Neural crest cell (in vitro differentiated cells): ENCODE measurements around the gene NDUFA3. TPM values are rescaled to one million over a fixed set of nuclear protein-coding genes. Genes with fewer than 3 reads are reported as not detected.

ENCODE experiments used
- DNase-seq: peaks from one replicate; pipeline ENCODE4 v3.0.0; 2021; ENCODE audit warnings: low read depth, mixed read lengths, low spot score
- H3K27ac Mint-ChIP-seq: one replicate; pipeline ENCODE4 v1.8.0; 2021; ENCODE audit warnings: mild to moderate bottlenecking, mixed read lengths; ENCODE audit not compliant: unreplicated experiment
- H3K27me3 Mint-ChIP-seq: 2 replicates; pipeline ENCODE4 v1.8.0; 2021; ENCODE audit warnings: low read depth, mild to moderate bottlenecking, mixed read lengths
- H3K36me3 Mint-ChIP-seq: 2 replicates; pipeline ENCODE4 v1.8.0; 2021; ENCODE audit warnings: low read depth, mild to moderate bottlenecking, mixed read lengths
- H3K4me1 Mint-ChIP-seq: 2 replicates; pipeline ENCODE4 v1.8.0; 2021; ENCODE audit warnings: mixed read lengths
- H3K4me3 Mint-ChIP-seq: one replicate; pipeline ENCODE4 v1.8.0; 2021; ENCODE audit warnings: mild to moderate bottlenecking, mixed read lengths
- H3K9me3 Mint-ChIP-seq: 2 replicates; pipeline ENCODE4 v1.8.0; 2021; ENCODE audit warnings: mixed read lengths
- CTCF ChIP-seq: fragments of 200-600 bp; sonication (generic); conservative IDR thresholded peaks from 2 replicates; pipeline ENCODE4 v1.5.0; 2021; ENCODE audit warnings: antibody characterized with exemption, mild to moderate bottlenecking
- total RNA-seq: library from RNA; stranded (reverse); gene quantifications from 2 replicates; pipeline ENCODE4 v1.2.1, GENCODE V29; 2021

The NDUFA3 gene
- total RNA-seq, 1 donor from 2014 or later = 131 TPM

GRCh38 chr19:54129617-54129996 lies 27.0 kb downstream of the NDUFA3 start:
- Mint-ChIP-seq H3K4me1 (no peaks in the 10 kb centered on the region), H3K27ac (no peak overlapping the region), H3K27me3 (peaks cover 5% of the 10 kb centered on the region), H3K4me3 (no peak overlapping the region), H3K9me3 (no peaks in the 10 kb centered on the region), H3K36me3 (no peaks in the 10 kb centered on the region)
- no peak for TF ChIP-seq CTCF
- no peak for DNase-seq

GRCh38 chr19:54133312-54133956 lies 30.8 kb downstream of the NDUFA3 start:
- Mint-ChIP-seq H3K27ac (no peak overlapping the region), H3K4me3 (no peak overlapping the region), H3K9me3 (no peaks in the 10 kb centered on the region), H3K36me3 (no peaks in the 10 kb centered on the region), H3K27me3 (peaks cover 14% of the 10 kb centered on the region), H3K4me1 (peaks cover 18% of the 10 kb centered on the region)
- DNase-seq = no peak
- TF ChIP-seq CTCF = no peak

GRCh38 chr19:54133957-54134590 lies 31.4 kb downstream of the NDUFA3 start:
- DNase-seq = no peak
- Mint-ChIP-seq H3K27ac (no peak overlapping the region), H3K9me3 (no peaks in the 10 kb centered on the region), H3K36me3 (no peaks in the 10 kb centered on the region), H3K4me3 (peak overlapping the region; percentile 57), H3K4me1 (peaks cover 24% of the 10 kb centered on the region), H3K27me3 (peaks cover 14% of the 10 kb centered on the region)
- TF ChIP-seq CTCF = no peak

GRCh38 chr19:54136086-54136863 lies 33.6 kb downstream of the NDUFA3 start:
- Mint-ChIP-seq H3K27ac (peak overlapping the region; percentile 61), H3K36me3 (no peaks in the 10 kb centered on the region), H3K9me3 (no peaks in the 10 kb centered on the region), H3K4me1 (peaks cover 38% of the 10 kb centered on the region), H3K4me3 (peak overlapping the region; percentile 90), H3K27me3 (peaks cover 14% of the 10 kb centered on the region)
- TF ChIP-seq CTCF = no peak
- DNase-seq = no peak

- Mint-ChIP-seq H3K4me3 (peak overlapping the region; percentile 90), H3K9me3 (no peaks in the 10 kb centered on the region), H3K27me3 (peaks cover 14% of the 10 kb centered on the region), H3K36me3 (no peaks in the 10 kb centered on the region), H3K4me1 (peaks cover 42% of the 10 kb centered on the region), H3K27ac (peak overlapping the region; percentile 95)
- TF ChIP-seq CTCF = no peak
- DNase-seq = peak; percentile 97
Measured at GRCh38 chr19:54136864-54137698, 34.4 kb downstream of the NDUFA3 start.
